ENCODE results near the gene NTM. TPM values are rescaled to one million over a fixed set of nuclear protein-coding genes. Genes with fewer than 3 reads are reported as not detected.

Gene NTM
- total RNA-seq, 1 experiment from 2014 or later, result 9.9 TPM

GRCh38 chr11:131609337-131609736 lies 238.9 kb downstream of the NTM start:
- H3K79me1 ChIP-seq (ENCODE audit: insufficient read depth, low read depth, low read length, poor library complexity, severe bottlenecking), result no peaks in the 10 kb centered on the region
- no peak overlapping the region for H3K27ac Mint-ChIP-seq
- no peak overlapping the region for H4K91ac ChIP-seq (ENCODE audit: insufficient read length, low read depth, low read length)
- no peak for DNase-seq
- no peak overlapping the region for H3K14ac ChIP-seq (ENCODE audit: insufficient read depth, low read length)
- no peak overlapping the region for H3T11ph ChIP-seq (ENCODE audit: low read length)
- peaks cover 10% of the 10 kb centered on the region; the same call in 1 of the 2 replicates for H3K4me1 ChIP-seq (ENCODE audit: insufficient read depth, low read length)
- H3K27me3 ChIP-seq (ENCODE audit: insufficient read depth, low read length), result no peaks in the 10 kb centered on the region; the same call in 1 of the 2 replicates
- WGBS (ENCODE audit: extremely low coverage, insufficient read length, low lambda C conversion rate), result no CpG with 5 or more reads among the region's 4 CpGs
- H4K5ac ChIP-seq (ENCODE audit: insufficient read length, low read depth, low read length), result no peak overlapping the region
- no peak overlapping the region for H3K27ac ChIP-seq (ENCODE audit: insufficient read length, low read depth, low read length)
- H3K36me3 Mint-ChIP-seq (ENCODE audit: insufficient read depth in 1 of 3, low read depth in 3 of 3), result peaks cover 0 to 4% (median 0%) of the 10 kb centered on the region in 3 experiments; a peak in 1 of 7 replicates
- H3K4me2 ChIP-seq (ENCODE audit: insufficient read depth, insufficient read length, low read length), result no peak overlapping the region
- no peak overlapping the region for H4K8ac ChIP-seq (replicated peaks; ENCODE audit: insufficient read length, low read depth, low read length)
- H2AFZ ChIP-seq (ENCODE audit: low read length), result no peak overlapping the region
- H4K20me1 ChIP-seq (ENCODE audit: control insufficient read depth, insufficient read depth, insufficient read length), result no peaks in the 10 kb centered on the region
- H3K4ac ChIP-seq (ENCODE audit: low read depth, low read length), result no peak overlapping the region
- H3K9me3 ChIP-seq (ENCODE audit: control insufficient read depth, low read depth, low read length), result no peaks in the 10 kb centered on the region
- H3K23me2 ChIP-seq (ENCODE audit: insufficient read length, low read depth, low read length, poor library complexity, severe bottlenecking), result no peaks in the 10 kb centered on the region
- no peak overlapping the region for H3K4me3 Mint-ChIP-seq
- H3K4me1 Mint-ChIP-seq, result peaks cover 26 to 27% of the 10 kb centered on the region in 2 experiments
- no peaks in the 10 kb centered on the region for H3K79me2 ChIP-seq (ENCODE audit: insufficient read depth, low read length)
- H3K18ac ChIP-seq (ENCODE audit: insufficient read length, low read depth, low read length), result no peak overlapping the region
- peaks cover 0 to 1% of the 10 kb centered on the region in 2 experiments; a peak in 1 of 5 replicates for H3K9me3 Mint-ChIP-seq
- H3K27me3 Mint-ChIP-seq (ENCODE audit: low read depth), result peaks cover 14% of the 10 kb centered on the region
- no peak overlapping the region for H3K9ac ChIP-seq (ENCODE audit: extremely low read depth, insufficient read length, low read length)
- no peak overlapping the region for H2BK5ac ChIP-seq (ENCODE audit: insufficient read length, low read length)
- no peak overlapping the region for H2BK20ac ChIP-seq (ENCODE audit: low read depth, low read length, poor library complexity, severe bottlenecking)
- H3K56ac ChIP-seq (ENCODE audit: insufficient read length, low read depth, low read length), result no peak overlapping the region
- no peak overlapping the region for H2BK120ac ChIP-seq (ENCODE audit: low read depth, low read length, poor library complexity, severe bottlenecking)
- no peak overlapping the region for H3K23ac ChIP-seq (ENCODE audit: insufficient read length, low read depth, low read length)
- H2BK12ac ChIP-seq (ENCODE audit: insufficient read length, low read depth, low read length), result no peak overlapping the region
- no peak overlapping the region for H2AK5ac ChIP-seq (ENCODE audit: insufficient read length, low read length)
- no peak for TF ChIP-seq CTCF (conservative IDR thresholded peaks at IDR 0.05)
- H2BK15ac ChIP-seq (ENCODE audit: low read depth, low read length), result no peak overlapping the region
